Prostate gland (tissue), 2 donors: ENCODE measurements around the gene UTP18. TPM values are rescaled to one million over a fixed set of nuclear protein-coding genes. Genes with fewer than 3 reads are reported as not detected.
"Not testable (repeated sequence)": the region's sequence is repeated elsewhere in the genome, so short reads cannot be mapped to it uniquely, and the experiment has no call there.

ENCODE experiments used
- DNase-seq: peaks from one replicate; pipeline ENCODE4 v3.0.0-alpha.2; 2019; ENCODE audit warnings: low spot score
- H3K27ac ChIP-seq, 2 donors: fragments of 200-600 bp; sonication (generic); 2 replicates each; pipeline ENCODE4 v1.5.1; 2017 to 2019
- H3K27me3 ChIP-seq: fragments of 200-600 bp; sonication (generic); replicated peaks from 2 replicates; pipeline ENCODE4 v1.5.1; 2019; ENCODE audit not compliant: insufficient read depth
- H3K36me3 ChIP-seq, 2 donors: fragments of 200-600 bp; sonication (generic); 1 replicate in 1 of 2; 2 replicates in 1 of 2; pipeline versions ENCODE4 v1.5.1 to v1.8.1; 2017 to 2019
- H3K4me1 ChIP-seq: fragments of 200-600 bp; sonication (generic); replicated peaks from 2 replicates; pipeline ENCODE4 v1.5.1; 2019
- H3K4me3 ChIP-seq, 2 donors: fragments of 200-600 bp; sonication (generic); 2 replicates each; pipeline ENCODE4 v1.5.1; 2017 to 2019
- H3K9me3 ChIP-seq: fragments of 200-600 bp; sonication (generic); 2 replicates; pipeline ENCODE4 v1.5.1; 2017
- CTCF ChIP-seq, 4 experiments: fragments of 200-600 bp in 2 of 4; fragments of 450-650 bp in 2 of 4; sonication (generic) in 2 of 4; IDR thresholded peaks; 1 replicate in 3 of 4; 2 replicates in 1 of 4; pipeline ENCODE4 v1.5.1; 2016 to 2019; ENCODE audit warnings: antibody characterized with exemption in 4 of 4, mild to moderate bottlenecking in 2 of 4, moderate library complexity in 2 of 4
- POLR2A ChIP-seq: fragments of 450-650 bp; IDR thresholded peaks from one replicate; pipeline ENCODE4 v1.6.1; 2016; ENCODE audit warnings: antibody characterized with exemption, mild to moderate bottlenecking
- POLR2AphosphoS5 ChIP-seq: sonication (generic); formaldehyde crosslinking; IDR thresholded peaks from one replicate; pipeline ENCODE4 v1.6.1; 2017; ENCODE audit warnings: antibody characterized with exemption
- WGBS: methylation state at CpG from one replicate; pipeline ENCODE4 v1.1.5; 2018; 5-methylcytosine and 5-hydroxymethylcytosine counted together
- intact Hi-C: fragments of 100-400 bp; cut with DNase I; formaldehyde crosslinking; loops from one replicate; pipeline ENCODE4 v1.14.2; 2022
- total RNA-seq, 2 donors: library from RNA; depleted of rRNA; stranded (reverse); fragments of >200 nt; gene quantifications; one replicate each; pipeline ENCODE4 v1.1.0, GENCODE V29; 2016

Gene UTP18
- total RNA-seq, 2 donors from 2014 or later = 27.6 to 43.5 TPM

- H3K27ac ChIP-seq = no peak overlapping the region
- 78% methylated on average over 1 of the region's 1 CpG for WGBS
- peaks cover 3 to 12% of the 10 kb centered on the region in 2 donors for H3K36me3 ChIP-seq
- no peaks in the 10 kb centered on the region for H3K9me3 ChIP-seq
- no peak overlapping the region for H3K4me3 ChIP-seq
- H3K27me3 ChIP-seq = no peaks in the 10 kb centered on the region
- TF ChIP-seq POLR2A = no peak
- TF ChIP-seq CTCF (IDR thresholded peaks at IDR 0.05) = no peak
- TF ChIP-seq POLR2AphosphoS5 = no peak
- H3K4me1 ChIP-seq = no peaks in the 10 kb centered on the region
- no peak for DNase-seq
- intact Hi-C loops = no loop called here
These were observed 15.0 kb downstream of the UTP18 start for GRCh38 chr17:51275381-51275780.

GRCh38 chr17:51279183-51279582 is 18.8 kb downstream of the UTP18 start:
- DNase-seq = no peak
- Histone ChIP-seq H3K4me3 (no peak overlapping the region), H3K9me3 (no peaks in the 10 kb centered on the region), H3K4me1 (no peaks in the 10 kb centered on the region), H3K27ac (no peak overlapping the region), H3K36me3 (peaks cover 3 to 12% of the 10 kb centered on the region in 2 donors), H3K27me3 (no peaks in the 10 kb centered on the region)
- intact Hi-C loops = no loop called here
- TF ChIP-seq POLR2AphosphoS5 (no peak), POLR2A (no peak), CTCF (IDR thresholded peaks at IDR 0.05) (no peak)

GRCh38 chr17:51287412-51287811 is 27.1 kb downstream of the UTP18 start:
- TF ChIP-seq POLR2AphosphoS5 (no peak), CTCF (IDR thresholded peaks at IDR 0.05) (no peak), POLR2A (no peak)
- WGBS = 95% methylated on average over 1 of the region's 1 CpG
- no peaks in the 10 kb centered on the region for H3K9me3 ChIP-seq
- no peak for DNase-seq
- no peaks in the 10 kb centered on the region for H3K27me3 ChIP-seq
- no peak overlapping the region for H3K27ac ChIP-seq
- no peak overlapping the region for H3K4me3 ChIP-seq
- H3K36me3 ChIP-seq = no peaks in the 10 kb centered on the region
- intact Hi-C loops = no loop called here
- no peaks in the 10 kb centered on the region for H3K4me1 ChIP-seq

GRCh38 chr17:51289696-51290111 is 29.4 kb downstream of the UTP18 start:
- DNase-seq = no peak
- TF ChIP-seq CTCF (IDR thresholded peaks at IDR 0.05) (no peak), POLR2AphosphoS5 (no peak), POLR2A (no peak)
- Histone ChIP-seq H3K4me1 (no peaks in the 10 kb centered on the region), H3K9me3 (no peaks in the 10 kb centered on the region), H3K27me3 (no peaks in the 10 kb centered on the region), H3K4me3 (no peak overlapping the region), H3K27ac (no peak overlapping the region), H3K36me3 (no peaks in the 10 kb centered on the region)
- intact Hi-C loops = no loop called here
- 29% methylated on average over 2 of the region's 2 CpGs for WGBS

GRCh38 chr17:51294338-51294737 is 34.0 kb downstream of the UTP18 start:
- H3K9me3 ChIP-seq, H3K27me3 ChIP-seq, H3K4me3 ChIP-seq, H3K27ac ChIP-seq, DNase-seq, H3K36me3 ChIP-seq, H3K4me1 ChIP-seq, intact Hi-C loops: not testable (repeated sequence)
- WGBS = 97% methylated on average over 2 of the region's 2 CpGs
